Keratinocyte (primary cell): Measurements from ENCODE around the gene PPP2R5C.

Experiments used
- EZH2 ChIP-seq: IDR thresholded peaks from one replicate; pipeline ENCODE4 v1.6.1; 2012; ENCODE audit warnings: inconsistent platforms, mild to moderate bottlenecking, low read length, moderate library complexity
- TF ChIP-seq, protein P1 (sequence below), 3 experiments: IDR thresholded peaks in 1 of 3; conservative IDR thresholded peaks in 1 of 3; optimal IDR thresholded peaks in 1 of 3; 2 replicates in 2 of 3; 3 replicates in 1 of 3; pipeline versions ENCODE3 to v1.5.1; 2011; ENCODE audit warnings: low read length in 3 of 3, mild to moderate bottlenecking in 3 of 3, moderate library complexity in 2 of 3, control low read depth in 1 of 3, inconsistent platforms in 1 of 3; ENCODE audit not compliant: insufficient read depth in 2 of 3; ENCODE audit errors: extremely low read depth in 1 of 3

DNA sequence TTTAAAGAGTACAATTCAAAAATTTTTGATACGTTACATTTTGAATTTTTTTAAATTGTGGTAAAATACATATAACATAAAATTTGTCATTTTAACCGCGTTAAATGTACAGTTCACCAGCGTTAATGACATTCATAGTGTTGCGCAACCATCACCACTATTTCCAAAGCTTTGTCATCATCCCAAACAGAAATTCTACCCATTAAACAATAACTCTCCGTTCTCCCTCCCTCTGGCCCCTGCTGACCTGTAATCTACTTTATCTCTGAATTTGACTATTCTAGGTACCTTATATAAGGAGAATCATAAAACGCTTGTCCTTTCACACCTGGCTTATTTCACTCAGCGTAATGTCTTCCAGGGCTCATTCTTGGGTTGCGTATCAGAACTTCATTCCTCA is 133.7 kb downstream of the PPP2R5C start:
- TF ChIP-seq, protein P1, sequence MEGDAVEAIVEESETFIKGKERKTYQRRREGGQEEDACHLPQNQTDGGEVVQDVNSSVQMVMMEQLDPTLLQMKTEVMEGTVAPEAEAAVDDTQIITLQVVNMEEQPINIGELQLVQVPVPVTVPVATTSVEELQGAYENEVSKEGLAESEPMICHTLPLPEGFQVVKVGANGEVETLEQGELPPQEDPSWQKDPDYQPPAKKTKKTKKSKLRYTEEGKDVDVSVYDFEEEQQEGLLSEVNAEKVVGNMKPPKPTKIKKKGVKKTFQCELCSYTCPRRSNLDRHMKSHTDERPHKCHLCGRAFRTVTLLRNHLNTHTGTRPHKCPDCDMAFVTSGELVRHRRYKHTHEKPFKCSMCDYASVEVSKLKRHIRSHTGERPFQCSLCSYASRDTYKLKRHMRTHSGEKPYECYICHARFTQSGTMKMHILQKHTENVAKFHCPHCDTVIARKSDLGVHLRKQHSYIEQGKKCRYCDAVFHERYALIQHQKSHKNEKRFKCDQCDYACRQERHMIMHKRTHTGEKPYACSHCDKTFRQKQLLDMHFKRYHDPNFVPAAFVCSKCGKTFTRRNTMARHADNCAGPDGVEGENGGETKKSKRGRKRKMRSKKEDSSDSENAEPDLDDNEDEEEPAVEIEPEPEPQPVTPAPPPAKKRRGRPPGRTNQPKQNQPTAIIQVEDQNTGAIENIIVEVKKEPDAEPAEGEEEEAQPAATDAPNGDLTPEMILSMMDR (optimal IDR thresholded peaks at IDR 0.05 in 1 of 3, IDR thresholded peaks at IDR 0.05 in 1 of 3, conservative IDR thresholded peaks at IDR 0.05 in 1 of 3; ENCODE audit: extremely low read depth in 1 of 3, insufficient read depth in 2 of 3, low read length in 3 of 3) = no peak
- TF ChIP-seq EZH2 = no peak
